Measurements from ENCODE around the gene CNGA2.
"Not testable (repeated sequence)": the region's sequence is repeated elsewhere in the genome, so short reads cannot be mapped to it uniquely, and the experiment has no call there.

Gene CNGA2

GRCh38 chrX:151734446-151734845, at the start of gene CNGA2:
Gene CNGA2, plus strand, starts transcription at chrX:151734746. Its CDS starts 3,738 bp downstream, at chrX:151738484.
- no peak for DNase-seq (ENCODE audit: low read depth in 2 of 2)

GRCh38 chrX:151687635-151688034, 46.9 kb upstream of the CNGA2 start:
- DNase-seq (ENCODE audit: low read depth in 2 of 2), result no peak

GRCh38 chrX:151688695-151689094, 45.9 kb upstream of the CNGA2 start:
- no peak for DNase-seq (ENCODE audit: low read depth in 2 of 2)

- no peak for DNase-seq (ENCODE audit: low read depth in 2 of 2)
Measured at GRCh38 chrX:151692825-151693224, 41.7 kb upstream of the CNGA2 start.

- DNase-seq (ENCODE audit: low read depth in 2 of 2), result no peak
Measured at GRCh38 chrX:151694121-151694520, 40.4 kb upstream of the CNGA2 start.

GRCh38 chrX:151694661-151695582, 39.6 kb upstream of the CNGA2 start, which contains the start of gene PRRG3:
Gene PRRG3, plus strand, starts transcription at chrX:151695458. Its CDS starts 3,357 bp downstream, at chrX:151698815.
- DNase-seq (ENCODE audit: low read depth in 2 of 2), result no peak

- no peak for DNase-seq (ENCODE audit: low read depth in 2 of 2)
Measured at GRCh38 chrX:151695583-151696340, 38.8 kb upstream of the CNGA2 start.

GRCh38 chrX:151697082-151697481, 37.5 kb upstream of the CNGA2 start:
- not testable (repeated sequence) for DNase-seq (ENCODE audit: low read depth in 2 of 2)

GRCh38 chrX:151697522-151697921, 37.0 kb upstream of the CNGA2 start:
- no peak for DNase-seq (ENCODE audit: low read depth in 2 of 2)

- DNase-seq (ENCODE audit: low read depth in 2 of 2), result no peak
Measured at GRCh38 chrX:151698485-151698884, 36.1 kb upstream of the CNGA2 start.

- no peak for DNase-seq (ENCODE audit: low read depth in 2 of 2)
Measured at GRCh38 chrX:151699746-151700145, 34.8 kb upstream of the CNGA2 start.

- DNase-seq (ENCODE audit: low read depth in 2 of 2), result no peak
Measured at GRCh38 chrX:151700581-151700980, 34.0 kb upstream of the CNGA2 start.

- DNase-seq (ENCODE audit: low read depth in 2 of 2), result no peak
Measured at GRCh38 chrX:151701071-151701470, 33.5 kb upstream of the CNGA2 start.

GRCh38 chrX:151701531-151701930, 33.0 kb upstream of the CNGA2 start:
- no peak for DNase-seq (ENCODE audit: low read depth in 2 of 2)

- DNase-seq (ENCODE audit: low read depth in 2 of 2), result no peak
Measured at GRCh38 chrX:151702026-151702714, 32.4 kb upstream of the CNGA2 start.

GRCh38 chrX:151702741-151703340, 31.7 kb upstream of the CNGA2 start:
- DNase-seq (ENCODE audit: low read depth in 2 of 2), result no peak

- no peak for DNase-seq (ENCODE audit: low read depth in 2 of 2)
Measured at GRCh38 chrX:151703487-151703886, 31.1 kb upstream of the CNGA2 start.

GRCh38 chrX:151704041-151704663, 30.4 kb upstream of the CNGA2 start:
- no peak for DNase-seq (ENCODE audit: low read depth in 2 of 2)

- no peak for DNase-seq (ENCODE audit: low read depth in 2 of 2)
Measured at GRCh38 chrX:151708821-151709220, 25.7 kb upstream of the CNGA2 start.

GRCh38 chrX:151710457-151710856, 24.1 kb upstream of the CNGA2 start:
- no peak for DNase-seq (ENCODE audit: low read depth in 2 of 2)

GRCh38 chrX:151711154-151711553, 23.4 kb upstream of the CNGA2 start:
- DNase-seq (ENCODE audit: low read depth in 2 of 2), result no peak

Measured in activated CD4-positive, alpha-beta T cell treated with anti-CD3 and anti-CD28 coated beads for 24 hours (primary cell).